ENCODE measurements around the gene CX3CL1. TPM values are rescaled to one million over a fixed set of nuclear protein-coding genes. Genes with fewer than 3 reads are reported as not detected.

Gene CX3CL1
- polyA plus RNA-seq, 1 donor from 2014 or later: 4.9 TPM

- TF ChIP-seq POLR2AphosphoS5 (IDR thresholded peaks at IDR 0.05) (no peak), EP300 (conservative IDR thresholded peaks at IDR 0.05; ENCODE audit: poor library complexity, severe bottlenecking) (no peak), TAF1 (IDR thresholded peaks at IDR 0.05; ENCODE audit: low read depth) (no peak)
- Histone ChIP-seq H3K9me2 (ENCODE audit: insufficient read depth, low read length) (no peaks in the 10 kb centered on the region), H3K4me2 (ENCODE audit: low read length) (no peak overlapping the region), H3K27me3 (ENCODE audit: insufficient read depth, low read depth, low read length) (no peaks in the 10 kb centered on the region), H2AFZ (ENCODE audit: low read depth, low read length) (no peak overlapping the region), H3K4me3 (ENCODE audit: low read length) (no peak overlapping the region), H3K9me3 (ENCODE audit: low read length) (no peaks in the 10 kb centered on the region), H3K9ac (ENCODE audit: low read length) (no peak overlapping the region), H3K79me2 (replicated peaks; ENCODE audit: insufficient read depth, low read length) (no peaks in the 10 kb centered on the region), H3K27ac (ENCODE audit: low read length) (no peak overlapping the region), H3K36me3 (ENCODE audit: insufficient read depth, low read length) (no peaks in the 10 kb centered on the region), H4K20me1 (ENCODE audit: insufficient read depth) (no peaks in the 10 kb centered on the region), H3F3A (ENCODE audit: insufficient read depth, low read length, poor library complexity, severe bottlenecking) (no peaks in the 10 kb centered on the region)
Measured at GRCh38 chr16:57390636-57391295, 18.5 kb downstream of the CX3CL1 start.

DNA sequence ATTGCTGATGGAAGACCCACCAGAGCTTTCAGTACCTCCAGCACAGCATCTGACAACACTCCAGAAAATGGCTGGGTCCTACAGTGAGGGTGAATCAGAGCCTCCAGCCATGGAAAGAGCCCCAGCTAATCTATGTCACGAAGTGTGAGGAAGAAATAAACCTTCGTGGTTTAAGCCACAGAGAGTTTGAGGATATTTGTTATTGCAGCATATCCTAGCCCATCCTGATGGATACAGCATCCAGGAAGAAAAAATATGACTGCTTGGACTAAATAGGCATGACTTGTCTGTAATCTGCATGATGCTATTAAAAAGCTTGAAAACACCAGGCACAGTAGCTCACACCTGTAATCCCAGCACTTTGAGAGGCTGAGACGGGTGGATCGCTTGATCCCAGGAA is 19.0 kb downstream of the CX3CL1 start:
- H3K9me3 ChIP-seq (ENCODE audit: low read length): no peaks in the 10 kb centered on the region
- TF ChIP-seq POLR2AphosphoS5 (IDR thresholded peaks at IDR 0.05): no peak
- H2AFZ ChIP-seq (ENCODE audit: low read depth, low read length): no peak overlapping the region
- no peak overlapping the region for H3K27ac ChIP-seq (ENCODE audit: low read length)
- no peaks in the 10 kb centered on the region for H3K79me2 ChIP-seq (replicated peaks; ENCODE audit: insufficient read depth, low read length)
- H3F3A ChIP-seq (ENCODE audit: insufficient read depth, low read length, poor library complexity, severe bottlenecking): no peaks in the 10 kb centered on the region
- H3K27me3 ChIP-seq (ENCODE audit: insufficient read depth, low read depth, low read length): no peaks in the 10 kb centered on the region
- no peak overlapping the region for H3K9ac ChIP-seq (ENCODE audit: low read length)
- H4K20me1 ChIP-seq (ENCODE audit: insufficient read depth): no peaks in the 10 kb centered on the region
- no peaks in the 10 kb centered on the region for H3K9me2 ChIP-seq (ENCODE audit: insufficient read depth, low read length)
- H3K4me3 ChIP-seq (ENCODE audit: low read length): no peak overlapping the region
- no peaks in the 10 kb centered on the region for H3K36me3 ChIP-seq (ENCODE audit: insufficient read depth, low read length)
- H3K4me2 ChIP-seq (ENCODE audit: low read length): no peak overlapping the region

GRCh38 chr16:57391708-57392107 is 19.4 kb downstream of the CX3CL1 start:
- Histone ChIP-seq H3K27ac (ENCODE audit: low read length) (no peak overlapping the region), H3F3A (ENCODE audit: insufficient read depth, low read length, poor library complexity, severe bottlenecking) (no peaks in the 10 kb centered on the region), H3K9ac (ENCODE audit: low read length) (no peak overlapping the region), H3K27me3 (ENCODE audit: insufficient read depth, low read depth, low read length) (no peaks in the 10 kb centered on the region), H3K4me3 (ENCODE audit: low read length) (no peak overlapping the region), H3K9me3 (ENCODE audit: low read length) (no peaks in the 10 kb centered on the region), H3K9me2 (ENCODE audit: insufficient read depth, low read length) (no peaks in the 10 kb centered on the region), H4K20me1 (ENCODE audit: insufficient read depth) (no peaks in the 10 kb centered on the region), H3K4me2 (ENCODE audit: low read length) (no peak overlapping the region), H3K36me3 (ENCODE audit: insufficient read depth, low read length) (no peaks in the 10 kb centered on the region), H2AFZ (ENCODE audit: low read depth, low read length) (no peak overlapping the region), H3K79me2 (replicated peaks; ENCODE audit: insufficient read depth, low read length) (no peaks in the 10 kb centered on the region)
- no peak for TF ChIP-seq RAD21 (conservative IDR thresholded peaks at IDR 0.05)
- TF ChIP-seq TAF1 (IDR thresholded peaks at IDR 0.05; ENCODE audit: low read depth): no peak
- no peak for TF ChIP-seq EZH2 (IDR thresholded peaks at IDR 0.05; ENCODE audit: borderline replicate concordance, insufficient read depth, low read length, poor library complexity, severe bottlenecking)
- TF ChIP-seq, protein P1, sequence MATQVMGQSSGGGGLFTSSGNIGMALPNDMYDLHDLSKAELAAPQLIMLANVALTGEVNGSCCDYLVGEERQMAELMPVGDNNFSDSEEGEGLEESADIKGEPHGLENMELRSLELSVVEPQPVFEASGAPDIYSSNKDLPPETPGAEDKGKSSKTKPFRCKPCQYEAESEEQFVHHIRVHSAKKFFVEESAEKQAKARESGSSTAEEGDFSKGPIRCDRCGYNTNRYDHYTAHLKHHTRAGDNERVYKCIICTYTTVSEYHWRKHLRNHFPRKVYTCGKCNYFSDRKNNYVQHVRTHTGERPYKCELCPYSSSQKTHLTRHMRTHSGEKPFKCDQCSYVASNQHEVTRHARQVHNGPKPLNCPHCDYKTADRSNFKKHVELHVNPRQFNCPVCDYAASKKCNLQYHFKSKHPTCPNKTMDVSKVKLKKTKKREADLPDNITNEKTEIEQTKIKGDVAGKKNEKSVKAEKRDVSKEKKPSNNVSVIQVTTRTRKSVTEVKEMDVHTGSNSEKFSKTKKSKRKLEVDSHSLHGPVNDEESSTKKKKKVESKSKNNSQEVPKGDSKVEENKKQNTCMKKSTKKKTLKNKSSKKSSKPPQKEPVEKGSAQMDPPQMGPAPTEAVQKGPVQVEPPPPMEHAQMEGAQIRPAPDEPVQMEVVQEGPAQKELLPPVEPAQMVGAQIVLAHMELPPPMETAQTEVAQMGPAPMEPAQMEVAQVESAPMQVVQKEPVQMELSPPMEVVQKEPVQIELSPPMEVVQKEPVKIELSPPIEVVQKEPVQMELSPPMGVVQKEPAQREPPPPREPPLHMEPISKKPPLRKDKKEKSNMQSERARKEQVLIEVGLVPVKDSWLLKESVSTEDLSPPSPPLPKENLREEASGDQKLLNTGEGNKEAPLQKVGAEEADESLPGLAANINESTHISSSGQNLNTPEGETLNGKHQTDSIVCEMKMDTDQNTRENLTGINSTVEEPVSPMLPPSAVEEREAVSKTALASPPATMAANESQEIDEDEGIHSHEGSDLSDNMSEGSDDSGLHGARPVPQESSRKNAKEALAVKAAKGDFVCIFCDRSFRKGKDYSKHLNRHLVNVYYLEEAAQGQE (IDR thresholded peaks at IDR 0.05; ENCODE audit: borderline replicate concordance): no peak
- no peak for TF ChIP-seq POLR2AphosphoS5 (IDR thresholded peaks at IDR 0.05)
- no peak for TF ChIP-seq MXI1 (conservative IDR thresholded peaks at IDR 0.05; ENCODE audit: poor library complexity, severe bottlenecking)
- TF ChIP-seq, protein P2, sequence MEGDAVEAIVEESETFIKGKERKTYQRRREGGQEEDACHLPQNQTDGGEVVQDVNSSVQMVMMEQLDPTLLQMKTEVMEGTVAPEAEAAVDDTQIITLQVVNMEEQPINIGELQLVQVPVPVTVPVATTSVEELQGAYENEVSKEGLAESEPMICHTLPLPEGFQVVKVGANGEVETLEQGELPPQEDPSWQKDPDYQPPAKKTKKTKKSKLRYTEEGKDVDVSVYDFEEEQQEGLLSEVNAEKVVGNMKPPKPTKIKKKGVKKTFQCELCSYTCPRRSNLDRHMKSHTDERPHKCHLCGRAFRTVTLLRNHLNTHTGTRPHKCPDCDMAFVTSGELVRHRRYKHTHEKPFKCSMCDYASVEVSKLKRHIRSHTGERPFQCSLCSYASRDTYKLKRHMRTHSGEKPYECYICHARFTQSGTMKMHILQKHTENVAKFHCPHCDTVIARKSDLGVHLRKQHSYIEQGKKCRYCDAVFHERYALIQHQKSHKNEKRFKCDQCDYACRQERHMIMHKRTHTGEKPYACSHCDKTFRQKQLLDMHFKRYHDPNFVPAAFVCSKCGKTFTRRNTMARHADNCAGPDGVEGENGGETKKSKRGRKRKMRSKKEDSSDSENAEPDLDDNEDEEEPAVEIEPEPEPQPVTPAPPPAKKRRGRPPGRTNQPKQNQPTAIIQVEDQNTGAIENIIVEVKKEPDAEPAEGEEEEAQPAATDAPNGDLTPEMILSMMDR (IDR thresholded peaks at IDR 0.05; ENCODE audit: poor library complexity, severe bottlenecking): no peak
- no peak for TF ChIP-seq SMC3 (conservative IDR thresholded peaks at IDR 0.05; ENCODE audit: poor library complexity)
- no peak for TF ChIP-seq EP300 (conservative IDR thresholded peaks at IDR 0.05; ENCODE audit: poor library complexity, severe bottlenecking)

Data from neural cell (in vitro differentiated cells).